ENCODE measurements around the gene PGAM1.
"Not testable (repeated sequence)": the region's sequence is repeated elsewhere in the genome, so short reads cannot be mapped to it uniquely, and the experiment has no call there.

Gene PGAM1

DNA sequence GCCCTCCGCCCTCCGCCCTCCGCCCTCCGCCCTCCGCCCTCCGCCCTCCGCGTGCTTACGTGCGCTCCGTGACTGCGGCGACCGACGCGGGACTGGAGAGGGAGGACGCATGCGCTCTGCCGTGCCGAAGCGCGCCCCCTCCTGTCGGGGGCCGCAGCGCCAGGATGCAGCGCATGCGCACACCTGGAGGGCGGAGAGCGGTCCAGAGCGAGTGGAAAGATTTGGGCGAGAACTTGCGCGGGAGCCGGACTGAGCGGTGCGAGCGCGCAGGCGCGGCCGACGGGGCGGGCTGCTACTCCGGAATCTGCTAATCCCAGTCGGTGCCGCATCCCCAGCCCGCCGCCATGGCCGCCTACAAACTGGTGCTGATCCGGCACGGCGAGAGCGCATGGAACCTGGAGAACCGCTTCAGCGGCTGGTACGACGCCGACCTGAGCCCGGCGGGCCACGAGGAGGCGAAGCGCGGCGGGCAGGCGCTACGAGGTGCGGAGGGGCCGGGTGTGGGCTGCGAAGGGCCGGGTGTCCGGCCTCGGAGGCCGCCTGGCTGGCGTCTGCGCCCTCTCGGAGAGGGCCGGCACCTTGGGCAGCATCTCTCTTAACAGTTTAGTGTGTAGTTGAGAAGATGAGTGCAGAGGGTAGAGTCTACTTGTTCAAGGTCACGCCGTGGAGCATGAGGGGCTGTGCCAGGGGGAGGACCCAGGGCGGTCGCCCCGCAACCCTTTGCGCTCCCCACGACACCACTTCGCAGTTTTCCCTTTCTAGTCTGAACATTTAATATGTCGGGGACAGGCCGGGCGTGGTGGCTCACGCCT is at the start of gene PGAM1:
Gene PGAM1 (plus strand): TSS at position 228 of the 812 bp plus-strand sequence. CDS start 117 bp downstream, at position 345.
- DNase-seq, result peak; percentile 92 to 94

DNA sequence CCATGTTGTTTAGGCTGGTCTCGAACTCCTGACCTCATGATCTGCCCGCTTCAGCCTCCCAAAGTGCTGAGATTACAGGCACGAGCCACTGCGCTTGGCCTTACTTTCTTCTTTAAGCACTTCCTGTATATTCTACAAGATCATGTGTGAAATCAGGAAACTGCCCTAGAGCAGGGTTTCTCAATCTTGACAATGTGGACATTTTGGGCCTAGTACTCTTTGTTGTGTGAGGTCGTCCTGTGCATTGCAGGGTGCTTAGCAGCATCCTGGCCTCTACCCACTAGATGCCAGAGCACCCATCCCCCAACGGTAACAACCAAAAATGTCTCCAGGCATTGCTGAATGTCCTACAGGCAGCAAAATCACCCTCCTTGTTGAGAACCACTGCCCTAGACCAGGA is 49.6 kb upstream of the PGAM1 start:
- DNase-seq, result no peak

DNA sequence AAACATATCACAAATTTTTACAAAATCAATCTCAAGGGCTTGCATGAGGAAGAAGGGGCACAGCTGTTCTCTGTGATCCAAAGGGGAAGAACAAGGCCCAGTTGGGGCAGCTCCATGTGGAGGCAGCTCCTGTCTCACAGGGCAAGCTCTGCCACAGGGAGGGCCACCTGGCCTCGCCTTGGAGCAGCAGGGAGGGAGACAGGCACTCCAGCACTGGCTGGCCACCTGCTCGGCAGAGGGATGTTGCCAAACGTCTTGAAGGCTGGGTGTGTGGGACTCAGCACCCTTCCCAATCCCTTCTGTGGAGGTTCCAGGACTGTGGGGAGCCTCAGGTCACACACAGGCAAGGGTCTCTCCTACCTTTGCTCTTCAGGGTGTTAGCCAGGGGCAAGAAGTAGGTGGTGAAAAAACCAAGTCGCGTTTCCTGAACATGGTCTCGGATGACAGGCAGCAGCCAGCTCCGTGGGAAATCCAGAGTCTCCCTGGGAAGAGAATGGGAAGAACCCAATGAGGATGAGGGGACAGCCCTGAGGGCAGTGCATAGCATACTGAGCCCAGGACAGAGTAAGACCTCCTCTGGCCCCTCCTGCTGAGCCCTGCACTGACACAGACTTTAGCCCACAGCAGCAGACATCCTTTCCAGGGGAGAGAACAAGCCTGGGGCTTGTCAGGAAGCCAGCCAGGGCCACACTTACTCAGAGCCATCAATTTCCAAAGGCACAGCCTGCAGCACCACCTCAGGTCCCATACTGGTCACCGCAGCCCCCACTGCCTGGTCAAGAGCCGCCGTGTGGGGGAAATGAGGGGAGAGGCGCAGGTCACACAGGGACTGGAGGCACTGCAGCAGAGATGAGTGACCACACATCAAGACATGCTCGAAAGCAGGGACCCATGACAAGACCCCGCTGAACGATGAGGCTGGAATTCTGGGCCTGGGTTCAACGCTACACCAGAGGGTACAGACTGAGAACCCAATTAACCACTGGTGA is 46.8 kb upstream of the PGAM1 start:
- DNase-seq, result no peak

DNA sequence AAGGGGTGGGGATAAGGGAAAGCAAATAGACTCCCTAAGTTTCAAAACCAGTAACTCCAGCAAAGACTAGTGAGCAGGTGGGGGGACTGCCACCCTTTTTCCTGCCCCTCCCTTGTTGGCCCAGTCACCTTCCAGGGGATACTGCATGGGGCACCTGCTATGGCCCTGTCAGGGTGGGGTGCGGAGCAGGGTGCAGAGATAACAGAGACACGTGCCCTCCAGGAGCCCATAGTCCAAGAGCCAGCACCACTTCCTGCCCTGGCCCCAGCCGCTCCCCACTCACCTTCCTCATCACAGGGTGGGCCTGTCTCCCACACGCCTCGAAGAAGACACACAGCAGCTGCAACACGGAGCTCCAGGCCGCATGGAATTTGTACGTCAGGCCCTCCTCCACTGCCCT is 45.5 kb upstream of the PGAM1 start:
- DNase-seq, result no peak

DNA sequence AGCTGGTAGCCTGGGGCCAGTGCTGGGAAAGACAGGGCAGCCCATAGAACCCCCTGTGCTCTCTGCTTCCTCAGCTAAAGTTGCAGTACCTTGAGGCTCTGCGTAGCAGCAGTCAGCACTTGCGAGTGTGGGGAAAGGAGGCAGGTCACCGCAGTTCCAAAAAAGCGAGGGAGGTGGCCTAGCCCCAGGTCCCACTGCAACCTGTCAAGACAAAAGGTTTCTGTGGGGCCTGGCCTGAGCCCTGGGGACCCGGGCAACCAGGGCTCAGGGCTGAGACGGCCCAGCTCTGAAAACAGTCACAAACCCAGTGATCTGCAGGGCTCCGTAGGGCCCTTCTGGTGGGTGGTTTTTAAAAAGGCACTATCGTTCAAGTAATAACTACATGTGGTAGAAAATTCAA is 44.4 kb upstream of the PGAM1 start:
- DNase-seq, result no peak

DNA sequence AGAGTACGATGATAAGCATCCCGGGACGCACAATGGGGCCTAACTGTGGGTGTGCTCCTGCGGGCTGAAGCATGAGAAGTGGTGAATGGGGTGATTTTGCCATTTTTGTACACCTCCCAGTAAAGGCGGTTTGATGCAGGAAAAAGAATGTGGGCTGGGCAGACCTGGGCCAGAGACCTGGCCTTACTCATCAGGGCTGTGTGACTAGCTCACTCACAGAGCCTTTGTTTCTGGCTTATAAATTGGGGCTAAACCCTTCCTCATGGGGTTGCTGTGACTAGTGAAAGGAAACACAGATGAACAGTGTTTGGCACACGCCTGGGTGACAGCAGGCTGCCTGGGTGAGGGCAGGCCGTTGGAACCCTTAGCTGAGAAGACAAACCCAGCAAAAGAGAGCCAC is 42.8 kb upstream of the PGAM1 start:
- DNase-seq, result no peak

DNA sequence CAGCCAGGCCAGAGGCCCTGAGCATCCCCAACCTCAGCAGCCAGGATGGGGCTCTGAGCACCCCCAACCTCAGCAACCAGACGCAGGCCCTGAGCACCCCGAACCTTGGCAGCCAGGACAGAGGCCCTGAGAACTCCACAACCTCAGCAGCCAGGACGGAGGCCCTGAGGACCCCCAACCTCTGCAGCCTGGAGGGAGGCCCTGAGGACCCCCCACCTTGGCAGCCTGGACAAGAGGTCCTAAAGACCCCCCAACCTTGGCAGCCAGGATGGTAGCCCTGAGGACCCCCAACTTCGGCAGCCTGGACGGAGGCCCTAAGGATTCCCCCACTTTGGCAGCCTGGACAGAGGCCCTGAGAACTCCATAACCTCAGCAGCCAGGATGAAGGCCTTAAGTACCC is 41.8 kb upstream of the PGAM1 start:
- no peak for DNase-seq

DNA sequence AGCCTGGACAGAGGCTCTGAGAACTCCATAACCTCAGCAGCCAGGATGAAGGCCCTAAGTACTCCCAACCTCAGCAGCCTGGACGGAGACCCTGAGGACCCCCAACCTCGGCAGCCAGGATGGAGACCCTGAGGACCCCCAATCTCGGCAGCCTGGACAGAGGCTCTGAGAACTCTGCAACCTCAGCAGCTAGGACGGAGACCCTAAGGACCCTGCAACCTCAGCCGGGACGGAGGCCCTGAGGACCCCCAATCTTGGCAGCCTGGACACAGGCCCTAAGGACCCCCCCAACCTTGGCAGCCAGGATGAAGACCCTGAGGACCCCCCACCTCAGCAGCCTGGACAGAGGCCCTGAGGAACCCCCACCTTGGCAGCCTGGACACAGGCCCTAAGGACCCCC is 41.4 kb upstream of the PGAM1 start:
- DNase-seq, result no peak

DNA sequence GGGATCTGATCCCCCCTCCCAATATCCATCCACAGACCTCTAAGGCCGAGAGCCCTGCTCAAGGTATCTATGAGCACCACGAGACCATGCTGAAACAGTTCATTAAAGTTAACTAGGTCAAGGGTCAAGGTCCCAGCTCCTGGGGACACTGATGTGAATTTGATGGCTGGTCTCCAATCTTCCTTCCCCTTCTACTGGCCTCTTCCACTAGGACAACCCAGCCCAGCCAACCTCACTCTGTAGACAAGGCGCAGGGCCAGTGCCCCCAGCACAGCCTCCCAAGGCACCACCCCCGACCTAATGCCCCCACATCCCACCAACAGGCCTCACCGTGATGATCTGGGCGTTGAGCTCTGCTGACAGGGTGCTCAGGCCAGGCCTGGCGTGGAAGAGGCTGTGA is 40.4 kb upstream of the PGAM1 start:
- no peak for DNase-seq

DNA sequence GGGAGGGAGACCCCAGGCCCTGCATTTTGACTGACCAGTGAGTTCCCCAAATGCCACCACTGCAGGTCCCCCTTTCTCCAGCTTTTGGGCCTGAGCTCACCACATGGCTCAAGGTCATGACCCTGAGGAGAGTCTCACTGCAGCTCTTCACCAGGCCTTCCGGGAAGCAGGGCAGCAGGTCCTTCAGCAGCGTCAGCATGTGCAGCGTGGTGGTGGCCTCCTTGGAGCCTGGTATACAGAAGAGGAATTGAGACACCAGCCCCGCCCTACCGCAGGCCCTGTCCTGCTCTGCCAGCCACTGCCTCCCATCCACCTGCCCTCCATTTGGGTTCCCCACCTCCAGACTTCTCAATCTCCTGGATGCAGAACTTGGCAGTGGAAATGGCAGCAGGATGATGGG is 37.8 kb upstream of the PGAM1 start:
- DNase-seq, result no peak

DNA sequence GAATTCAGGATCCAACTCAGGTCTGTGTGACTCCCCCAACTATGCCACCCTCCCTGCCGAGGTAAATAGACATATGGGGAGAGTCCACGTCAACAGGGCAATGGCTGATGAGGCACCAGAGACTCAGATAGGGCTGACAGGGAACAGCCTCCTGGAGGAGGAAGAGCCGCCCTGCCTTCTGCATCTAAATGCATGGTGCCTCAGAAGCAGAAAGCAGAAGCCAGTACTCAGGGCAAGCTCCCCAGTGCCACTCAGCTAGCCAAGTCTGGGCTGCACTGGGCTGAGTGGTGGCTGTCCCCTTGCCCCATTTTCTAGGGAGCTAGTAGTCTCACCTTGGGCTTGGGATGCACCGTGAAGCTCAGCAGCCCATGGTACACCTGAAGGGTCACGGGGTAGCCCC is 35.9 kb upstream of the PGAM1 start:
- no peak for DNase-seq

DNA sequence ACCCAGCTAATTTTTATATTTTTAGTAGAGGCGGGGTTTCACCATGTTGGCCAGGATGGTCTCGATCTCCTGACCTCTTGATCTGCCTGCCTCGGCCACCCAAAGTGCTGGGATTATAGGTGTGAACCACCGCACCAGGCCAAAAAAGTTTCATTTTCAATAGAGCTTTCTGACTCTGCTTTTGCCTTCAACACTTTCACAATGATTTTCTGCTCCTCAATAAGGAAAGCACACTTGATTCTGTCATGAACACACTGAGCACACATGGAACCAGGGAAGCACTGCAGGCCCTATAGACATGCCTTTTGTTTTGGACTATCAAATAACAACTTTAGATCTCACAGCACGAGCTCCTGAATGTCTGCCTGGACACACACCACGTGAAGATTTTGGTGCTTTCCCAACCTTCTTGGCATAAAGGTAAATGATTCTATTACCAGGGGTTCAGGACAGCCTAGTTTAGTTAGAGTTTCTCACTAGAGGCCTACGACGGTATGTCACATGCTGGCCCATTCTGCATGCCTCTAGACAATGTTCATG is 32.9 kb upstream of the PGAM1 start:
- no peak for DNase-seq

DNA sequence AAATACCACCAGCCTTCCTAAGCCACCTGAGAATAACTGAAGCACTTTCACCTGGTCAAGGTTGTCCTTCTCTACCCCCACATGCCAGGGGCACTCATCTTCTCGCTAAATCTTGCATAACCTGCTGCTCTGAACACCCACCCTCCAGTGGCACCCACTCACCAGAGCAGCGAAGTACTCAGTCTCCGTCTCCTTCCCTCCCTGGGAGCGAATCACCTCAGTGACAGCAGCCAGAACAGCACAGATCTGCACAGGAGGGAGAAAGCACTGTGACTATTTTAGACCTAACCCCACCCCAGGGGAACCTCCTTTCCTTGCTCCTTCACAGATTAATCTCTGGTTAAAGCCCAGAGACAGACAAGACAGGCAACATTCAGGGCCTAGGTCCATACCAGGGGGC is 29.9 kb upstream of the PGAM1 start:
- no peak for DNase-seq

DNA sequence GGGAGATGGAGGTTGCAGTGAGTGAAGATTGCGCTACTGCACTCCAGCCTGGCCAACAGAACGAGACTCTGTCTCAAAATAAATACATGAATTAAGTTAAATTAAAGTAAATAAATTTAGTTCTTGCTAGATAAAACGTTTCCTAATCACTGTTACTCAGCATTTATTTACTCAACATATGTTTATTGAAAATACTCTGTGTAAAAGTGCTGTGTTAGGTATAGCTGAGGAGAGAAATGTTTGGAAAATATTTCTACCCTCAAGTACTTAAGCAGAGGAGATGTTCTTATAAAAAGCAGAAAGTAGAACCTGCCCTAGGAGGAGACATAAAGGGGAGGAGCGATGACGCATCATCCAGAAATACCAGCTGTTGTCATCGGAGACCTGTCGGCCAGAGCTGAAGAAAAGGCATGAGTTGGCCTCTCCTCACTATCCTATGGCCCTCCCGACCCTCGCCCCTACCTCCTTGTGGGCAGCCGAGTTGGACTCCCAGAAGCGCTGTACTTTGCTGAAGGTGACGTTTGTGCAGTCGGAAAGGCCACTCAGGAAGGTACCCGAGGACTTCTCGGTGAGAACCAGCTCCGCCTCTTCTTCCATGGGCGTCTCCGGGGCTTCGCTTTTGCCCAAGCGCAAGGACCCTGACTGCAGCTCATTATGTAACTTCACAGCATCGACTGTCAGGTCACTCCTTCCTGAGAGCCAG is 26.0 kb upstream of the PGAM1 start:
- DNase-seq, result peak; percentile 39 to 56

DNA sequence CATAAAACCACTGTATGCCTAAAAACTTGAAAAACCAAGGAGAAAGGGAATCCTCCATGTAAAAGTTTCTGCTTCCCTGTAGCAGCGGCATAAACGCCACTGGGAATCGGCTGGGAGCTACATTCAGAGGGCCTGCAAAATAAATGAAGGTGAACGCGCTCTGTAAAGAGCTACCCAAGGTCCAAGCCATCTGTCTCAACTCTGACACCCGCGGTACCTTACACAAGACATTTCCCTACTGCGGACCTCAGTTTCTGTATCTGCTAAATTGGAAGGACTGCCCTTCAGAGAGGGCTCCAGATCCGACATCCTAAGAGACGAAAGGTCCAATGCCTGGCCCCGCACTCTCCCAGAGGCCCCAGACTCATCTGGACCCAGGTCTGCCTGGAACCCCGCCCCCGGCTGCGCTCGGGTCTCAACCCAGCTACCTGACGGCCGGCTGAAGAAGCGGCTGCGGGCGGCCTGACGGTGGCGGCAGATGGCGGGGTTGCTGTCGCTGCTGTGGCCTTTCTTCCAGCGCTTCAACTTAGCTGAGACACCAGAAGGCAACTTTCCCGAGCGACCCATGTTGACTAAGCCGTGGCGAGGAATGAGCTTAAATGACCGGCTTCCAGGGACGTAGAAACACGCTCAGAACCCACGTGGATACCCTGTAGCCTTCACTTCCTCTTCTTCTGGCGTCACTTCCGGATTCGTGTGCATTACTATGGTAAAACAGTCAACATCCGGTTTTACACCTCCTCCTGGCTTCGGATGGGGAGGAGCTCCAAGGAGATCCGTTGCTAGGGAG is 25.1 kb upstream of the PGAM1 start, which contains the start of gene RRP12:
Gene RRP12 (minus strand): TSS at position 676 of the 790 bp plus-strand sequence. CDS start 109 bp downstream, at position 567.
- DNase-seq, result peak; percentile 80 to 84

DNA sequence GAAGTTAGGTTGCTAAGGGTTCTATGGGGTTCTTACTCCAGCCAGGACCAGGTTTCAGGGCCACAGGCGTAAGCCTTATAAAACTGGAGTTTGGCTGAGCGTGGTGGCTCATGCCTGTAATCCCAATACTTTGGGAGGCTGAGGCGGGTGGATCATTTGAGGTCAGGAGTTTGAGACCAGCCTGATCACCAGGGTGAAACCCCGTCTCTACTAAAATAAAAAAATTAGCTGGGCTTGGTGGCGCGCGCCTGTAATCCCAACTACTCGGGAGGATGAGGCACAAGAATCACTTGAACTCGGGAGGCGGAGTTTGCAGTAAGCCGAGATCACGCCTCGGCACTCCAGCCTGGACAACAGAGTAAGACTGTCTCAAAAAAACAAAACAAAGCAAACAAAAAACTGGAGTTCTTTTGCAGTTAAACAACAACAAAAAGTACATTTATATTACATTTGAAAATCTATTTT is 24.5 kb upstream of the PGAM1 start:
- no peak for DNase-seq

DNA sequence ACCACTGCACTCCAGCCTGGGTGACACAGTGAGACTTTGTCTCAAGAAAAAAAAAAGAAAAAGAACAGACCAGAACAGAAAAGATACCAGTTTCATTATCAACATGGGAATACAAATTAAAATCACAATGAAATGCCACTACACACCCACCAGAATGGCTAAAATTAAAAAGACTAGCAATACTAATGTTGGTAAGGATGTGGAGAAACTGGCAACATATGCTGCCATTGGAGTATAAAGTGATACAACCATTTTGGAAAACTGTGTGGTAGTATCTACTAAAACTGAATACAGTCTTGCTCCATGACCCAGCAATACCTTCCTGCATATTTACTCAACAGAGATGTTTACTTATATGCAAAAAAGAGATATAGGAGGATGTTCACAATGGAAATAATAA is 21.9 kb upstream of the PGAM1 start:
- DNase-seq, result no peak

DNA sequence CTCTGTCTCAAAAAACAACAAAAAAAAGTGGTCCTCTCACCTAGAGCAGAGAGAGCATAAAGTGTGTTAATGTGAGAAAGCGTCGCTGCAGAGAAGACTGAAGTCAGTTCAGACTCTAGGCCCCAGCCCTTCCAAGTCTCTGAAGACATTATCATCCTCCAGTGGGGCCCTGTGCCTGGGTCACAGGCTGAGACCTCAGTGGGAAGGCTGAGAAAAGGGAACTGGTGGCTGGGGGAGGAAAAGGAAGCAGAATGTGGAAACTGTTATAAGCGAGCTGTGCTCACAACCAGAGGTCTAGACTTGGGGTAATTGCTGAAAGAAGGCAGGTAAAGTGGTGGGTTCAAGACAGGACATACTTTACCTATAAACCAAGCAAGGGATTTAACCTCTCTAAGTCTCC is 19.9 kb upstream of the PGAM1 start:
- no peak for DNase-seq

DNA sequence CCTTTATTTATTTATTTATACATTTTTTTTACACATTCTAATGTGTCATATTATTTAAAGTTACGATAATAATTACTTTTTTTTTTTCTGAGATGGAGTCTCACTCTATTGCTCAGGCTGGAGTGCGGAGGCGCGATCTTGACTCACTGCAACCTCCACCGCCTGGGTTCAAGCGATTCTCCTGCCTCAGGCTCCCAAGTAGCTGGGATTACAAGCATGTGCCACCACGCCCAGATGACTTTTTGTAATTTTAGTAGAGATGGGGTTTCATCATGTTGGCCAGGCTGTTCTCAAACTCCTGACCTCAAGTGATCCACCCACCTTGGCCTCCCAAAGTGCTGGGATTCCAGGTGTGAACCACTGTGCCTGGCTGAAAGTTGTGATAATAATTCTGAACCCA is 19.5 kb upstream of the PGAM1 start:
- DNase-seq, result not testable (repeated sequence)

DNA sequence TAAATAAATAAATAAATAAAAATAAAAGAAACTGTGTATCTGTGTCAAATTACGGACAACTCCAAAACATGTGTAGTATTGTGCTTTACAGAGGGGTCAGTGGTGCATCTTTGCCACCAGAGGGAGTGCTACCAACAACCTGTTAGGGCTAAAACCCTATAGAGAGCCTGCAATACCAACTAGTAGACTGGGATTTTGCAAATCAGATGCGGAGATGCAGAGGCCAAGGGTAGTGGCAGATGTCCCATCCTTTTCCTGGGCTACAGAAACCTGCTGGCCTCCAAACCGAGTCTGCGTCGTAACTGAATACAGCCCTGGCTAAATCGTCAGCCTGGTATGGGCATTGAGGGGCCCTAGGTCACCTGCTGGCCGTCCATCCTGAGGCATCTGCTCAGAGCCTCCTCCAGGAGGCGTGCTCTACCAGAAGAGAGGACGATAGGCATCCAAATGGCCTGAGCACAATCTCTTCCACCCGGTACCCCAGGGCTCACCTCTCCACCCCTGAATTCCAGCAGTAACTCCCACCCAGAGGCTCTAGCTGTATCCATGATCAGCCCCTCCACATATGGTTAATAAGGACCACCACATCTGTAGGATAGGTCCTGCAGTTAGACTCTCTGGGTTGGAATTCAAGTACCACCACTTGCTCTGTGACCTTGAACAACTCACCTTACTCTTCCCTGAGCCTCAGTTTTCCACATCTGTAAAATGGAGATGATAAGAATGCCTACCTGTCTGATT is 18.6 kb upstream of the PGAM1 start:
- DNase-seq, result peak; percentile 61 to 72

DNA sequence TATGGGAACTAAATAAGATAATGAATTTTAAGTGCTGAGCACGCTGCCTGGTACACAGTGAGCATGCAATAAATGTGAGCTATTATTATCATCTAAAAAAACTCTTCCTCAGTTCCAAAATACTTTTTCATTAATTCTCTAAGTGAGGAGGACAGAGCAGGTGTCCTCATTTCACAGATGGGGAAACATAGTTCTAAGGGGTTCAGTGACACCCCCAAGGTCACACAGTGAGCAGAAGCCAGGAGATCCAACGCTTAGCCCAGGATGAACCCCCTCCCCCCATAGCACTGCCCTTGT is 18.1 kb upstream of the PGAM1 start:
- DNase-seq, result no peak

Data from activated CD4-positive, alpha-beta T cell treated with anti-CD3 and anti-CD28 coated beads for 4 hours (primary cell).